Measurements from ENCODE around the gene ADAM8.
A peak's percentile ranks its signal among the peaks of the same experiment; 100 is the strongest.
"Not testable (repeated sequence)": the region's sequence is repeated elsewhere in the genome, so short reads cannot be mapped to it uniquely, and the experiment has no call there.

ADAM8 gene

DNA sequence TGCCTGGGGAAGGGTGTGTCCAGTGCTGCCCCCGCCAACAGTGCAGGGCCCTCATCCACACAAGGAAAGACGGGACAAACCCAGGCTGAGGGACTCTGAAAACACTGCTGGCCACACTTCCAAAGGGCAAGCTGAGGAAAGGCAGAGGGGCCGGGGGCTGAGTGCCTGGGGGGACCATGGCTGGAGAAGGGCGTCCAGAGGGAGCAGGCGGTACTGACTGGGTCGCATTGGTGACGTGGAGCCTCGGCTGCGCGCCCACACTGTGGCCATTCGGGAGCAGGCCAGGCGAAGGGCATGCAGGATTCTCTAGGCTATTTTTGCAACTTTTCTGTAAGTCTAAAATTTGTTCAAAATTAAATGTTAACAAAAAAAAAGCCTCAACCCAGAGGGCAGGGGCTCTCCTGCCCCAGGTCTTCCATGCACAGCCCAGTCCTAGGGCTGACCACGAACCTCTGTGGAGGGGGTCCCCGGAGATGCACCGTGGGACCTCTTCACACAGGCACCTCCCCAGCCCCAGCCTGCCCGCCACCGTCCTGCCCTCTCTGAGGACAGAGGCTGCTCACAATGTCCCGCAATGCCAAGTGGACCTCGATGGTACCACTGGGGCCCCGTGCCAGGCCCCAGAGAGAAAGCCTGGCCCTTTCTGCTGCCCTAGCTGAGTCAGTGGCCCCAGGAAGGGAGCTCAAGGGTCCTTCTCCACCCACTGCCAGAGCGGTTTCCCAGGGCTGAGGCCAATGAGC is 10.4 kb downstream of the ADAM8 start:
- DNase-seq, result no peak

DNA sequence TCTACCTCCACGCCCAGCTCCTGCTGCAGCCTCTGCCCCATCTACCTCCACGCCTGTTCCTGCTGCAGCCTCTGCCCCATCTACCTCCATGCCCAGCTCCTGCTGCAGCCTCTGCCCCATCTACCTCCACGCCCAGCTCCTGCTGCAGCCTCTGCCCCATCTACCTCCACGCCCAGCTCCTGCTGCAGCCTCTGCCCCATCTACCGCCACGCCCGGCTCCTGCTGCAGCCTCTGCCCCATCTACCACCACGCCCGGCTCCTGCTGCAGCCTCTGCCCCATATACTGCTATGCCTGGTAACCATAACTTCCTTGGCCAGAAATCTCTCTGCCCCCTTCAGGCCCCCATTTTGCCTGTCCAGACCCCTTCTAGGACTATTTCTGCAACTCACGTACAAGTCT is 11.6 kb downstream of the ADAM8 start:
- DNase-seq, result not testable (repeated sequence)

DNA sequence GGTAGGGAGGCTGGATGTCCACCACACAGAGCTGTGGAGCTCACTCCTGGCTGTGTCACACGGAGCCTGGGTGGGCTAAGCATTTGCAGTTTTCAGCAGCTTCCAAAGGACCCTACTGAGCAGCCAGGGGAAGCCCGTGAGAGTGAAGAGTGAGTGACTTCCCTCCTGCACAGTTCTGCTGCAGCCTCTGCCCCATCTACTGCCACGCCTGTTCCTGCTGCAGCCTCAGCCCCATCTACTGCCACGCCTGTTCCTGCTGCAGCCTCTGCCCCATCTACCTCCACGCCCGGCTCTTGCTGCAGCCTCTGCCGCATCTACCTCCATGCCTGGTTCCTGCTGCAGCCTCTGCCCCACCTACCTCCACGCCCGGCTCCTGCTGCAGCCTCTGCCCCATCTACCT is 12.2 kb downstream of the ADAM8 start:
- no peak for DNase-seq

DNA sequence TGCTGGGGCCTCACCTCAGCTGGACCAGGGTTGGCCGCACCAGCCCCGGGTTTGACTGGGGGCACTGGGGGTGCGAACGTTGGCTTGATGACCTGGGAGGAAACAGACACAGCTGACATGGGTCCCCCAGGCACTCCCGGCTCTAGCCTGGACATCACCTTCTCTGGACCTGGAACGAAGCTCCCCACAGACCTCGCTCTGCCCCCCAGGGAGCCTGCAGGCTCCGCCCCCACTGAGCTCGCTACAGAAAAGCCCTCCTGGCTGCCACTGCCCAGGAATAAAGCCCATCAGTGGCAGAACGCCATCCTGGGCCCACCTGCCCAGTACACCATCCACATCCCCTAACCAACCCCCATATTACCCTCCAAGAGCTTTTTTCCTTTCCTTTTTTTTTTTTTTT is 13.0 kb downstream of the ADAM8 start:
- DNase-seq, result no peak

DNA sequence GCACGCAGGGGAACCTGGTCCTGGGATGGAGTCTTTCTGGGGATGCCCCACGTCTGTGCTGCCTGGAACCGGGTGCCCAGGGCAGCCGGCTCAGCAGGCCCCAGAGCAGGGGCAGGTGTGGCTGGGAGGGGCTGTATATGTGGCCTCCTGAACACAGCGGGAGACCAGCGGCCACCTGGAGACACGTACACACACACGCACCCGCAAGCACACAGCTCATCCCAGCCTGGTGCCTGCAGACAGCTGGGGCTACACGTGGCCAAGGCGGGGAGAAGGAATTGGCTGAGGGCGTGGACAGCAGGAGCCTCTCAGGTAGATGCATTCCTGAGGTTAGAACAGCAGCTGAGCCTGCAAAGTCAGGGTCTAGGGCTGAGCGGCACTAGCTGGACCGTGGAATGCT is 14.0 kb downstream of the ADAM8 start:
- DNase-seq, result peak; percentile 28 to 57

DNA sequence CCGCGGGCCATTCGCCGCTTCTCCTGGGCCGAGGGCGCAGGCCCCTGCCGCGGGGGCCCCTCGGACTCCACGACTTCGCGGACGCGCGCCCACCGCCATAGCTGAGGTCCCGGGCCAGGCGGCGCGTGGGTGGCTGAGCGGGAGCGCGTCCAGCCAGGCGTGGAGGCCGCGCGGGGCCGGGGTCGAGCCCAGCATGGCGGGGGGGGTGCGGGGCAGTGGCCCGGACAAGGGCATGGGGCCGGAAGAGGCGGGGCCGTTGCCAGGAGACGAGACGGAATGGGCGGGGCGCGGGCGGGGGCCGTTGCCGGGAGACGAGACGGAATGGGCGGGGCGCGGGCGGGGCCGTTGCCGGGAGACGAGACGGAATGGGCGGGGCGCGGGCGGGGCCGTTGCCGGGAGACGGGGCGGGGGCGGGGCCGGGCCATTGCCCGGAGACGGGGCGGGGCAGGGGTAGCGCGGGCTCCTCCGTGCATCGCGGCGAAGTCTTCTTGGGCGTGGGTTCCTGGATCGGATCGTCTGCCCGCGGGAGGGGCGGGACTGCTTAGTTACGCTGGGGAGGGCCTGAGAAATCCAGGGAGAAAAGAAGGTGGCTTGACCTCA is 14.8 kb downstream of the ADAM8 start:
- DNase-seq, result peak; percentile 47 to 81

DNA sequence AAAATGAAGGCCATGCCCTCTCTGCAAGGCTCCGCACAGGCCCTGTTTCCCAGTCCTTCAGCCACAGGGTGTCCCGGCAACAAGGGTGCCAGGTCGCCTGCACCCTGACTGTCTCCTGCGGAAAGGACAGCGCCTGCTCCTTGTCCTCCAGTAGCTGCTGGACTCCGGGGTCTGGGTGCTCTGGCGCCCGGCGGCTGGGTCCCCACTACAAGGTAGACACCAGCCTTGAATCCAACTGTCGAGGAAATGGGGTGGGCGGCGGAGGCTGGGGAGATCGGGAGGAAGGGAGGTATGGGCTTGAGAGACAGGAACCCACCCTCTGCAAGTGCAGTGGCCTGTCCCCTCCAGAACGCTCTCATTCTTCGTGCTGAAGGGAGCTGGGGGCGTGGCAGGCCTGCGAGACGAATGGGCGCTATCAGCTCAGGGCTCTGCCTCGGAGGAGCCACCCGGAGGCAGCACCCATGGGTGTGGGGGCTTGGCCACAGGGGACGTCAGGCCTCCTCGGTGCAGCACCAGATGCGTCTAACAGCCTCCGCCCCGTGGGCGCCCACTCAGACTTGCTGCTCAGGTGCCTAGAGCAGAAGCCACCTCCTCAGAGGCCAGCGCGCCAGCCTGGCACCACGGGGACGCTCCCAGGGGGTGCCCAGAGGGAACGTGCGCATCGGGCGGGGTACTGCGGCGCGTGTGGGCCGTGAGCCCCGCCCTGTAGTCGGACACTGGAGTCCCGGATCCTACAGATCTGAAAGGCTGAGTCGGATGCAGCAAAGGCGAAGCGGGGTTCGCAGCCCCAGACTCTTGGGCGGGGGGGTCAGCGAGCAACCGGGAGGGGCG is 15.6 kb downstream of the ADAM8 start:
- peak; percentile 24 to 52 for DNase-seq

DNA sequence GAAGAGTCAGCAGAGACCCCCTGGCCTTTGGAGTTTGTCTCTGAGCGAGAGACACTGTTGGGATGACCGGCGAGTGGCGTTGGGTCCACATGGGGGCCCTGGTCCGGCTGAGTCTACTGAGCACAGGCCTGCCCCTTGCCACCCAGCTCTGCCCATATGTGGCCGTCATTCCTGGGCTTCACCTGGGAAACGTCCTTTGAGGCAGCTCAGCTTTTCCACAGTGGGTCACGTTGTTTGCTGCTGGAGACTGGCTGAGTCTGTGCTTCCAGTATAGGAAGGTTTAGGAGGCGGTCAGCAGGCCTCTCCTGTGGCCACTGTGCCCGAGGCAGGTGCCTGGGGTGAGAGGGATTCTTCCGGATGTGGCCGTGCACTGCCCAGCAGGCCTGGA is 17.1 kb downstream of the ADAM8 start:
- DNase-seq, result no peak

DNA sequence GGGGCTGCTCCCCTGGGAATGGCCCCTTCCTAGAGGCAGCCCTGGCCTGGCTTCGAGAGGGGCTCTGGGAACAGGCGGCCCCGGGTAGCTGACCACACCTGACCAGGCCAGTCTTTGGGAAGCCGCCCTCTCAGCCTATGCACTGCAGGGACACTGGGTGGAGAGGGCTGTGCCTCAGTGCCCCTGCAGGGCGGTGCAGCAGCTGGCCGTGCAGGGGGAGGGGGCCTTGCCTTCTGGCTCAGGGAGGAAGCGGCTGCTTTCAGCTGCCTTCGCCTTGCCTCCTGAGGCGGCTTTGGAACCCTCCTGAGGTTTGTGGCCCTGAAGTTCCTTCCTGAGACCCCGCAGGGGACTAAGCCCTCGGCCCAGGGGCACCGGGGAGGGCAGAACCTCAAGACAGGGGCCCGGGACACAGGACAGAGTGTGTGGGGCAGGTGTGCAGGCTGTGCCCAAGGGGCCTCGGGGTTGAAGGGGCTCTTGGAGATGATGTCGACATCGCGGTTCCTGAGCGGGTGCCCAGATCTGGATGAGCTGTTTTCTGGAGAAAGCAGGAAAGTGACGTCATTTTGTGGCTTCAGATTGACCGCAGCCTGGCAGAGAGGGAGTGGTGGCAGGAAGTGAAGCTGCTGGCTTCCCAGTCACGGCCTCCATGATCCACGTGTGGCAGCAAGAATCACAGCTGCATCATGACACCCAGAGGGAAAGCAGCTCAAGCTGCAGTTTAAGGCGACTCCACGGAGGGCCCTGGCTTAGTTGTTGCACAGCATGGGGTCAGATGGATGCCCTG is 17.7 kb downstream of the ADAM8 start:
- DNase-seq, result peak; percentile 15 to 27

DNA sequence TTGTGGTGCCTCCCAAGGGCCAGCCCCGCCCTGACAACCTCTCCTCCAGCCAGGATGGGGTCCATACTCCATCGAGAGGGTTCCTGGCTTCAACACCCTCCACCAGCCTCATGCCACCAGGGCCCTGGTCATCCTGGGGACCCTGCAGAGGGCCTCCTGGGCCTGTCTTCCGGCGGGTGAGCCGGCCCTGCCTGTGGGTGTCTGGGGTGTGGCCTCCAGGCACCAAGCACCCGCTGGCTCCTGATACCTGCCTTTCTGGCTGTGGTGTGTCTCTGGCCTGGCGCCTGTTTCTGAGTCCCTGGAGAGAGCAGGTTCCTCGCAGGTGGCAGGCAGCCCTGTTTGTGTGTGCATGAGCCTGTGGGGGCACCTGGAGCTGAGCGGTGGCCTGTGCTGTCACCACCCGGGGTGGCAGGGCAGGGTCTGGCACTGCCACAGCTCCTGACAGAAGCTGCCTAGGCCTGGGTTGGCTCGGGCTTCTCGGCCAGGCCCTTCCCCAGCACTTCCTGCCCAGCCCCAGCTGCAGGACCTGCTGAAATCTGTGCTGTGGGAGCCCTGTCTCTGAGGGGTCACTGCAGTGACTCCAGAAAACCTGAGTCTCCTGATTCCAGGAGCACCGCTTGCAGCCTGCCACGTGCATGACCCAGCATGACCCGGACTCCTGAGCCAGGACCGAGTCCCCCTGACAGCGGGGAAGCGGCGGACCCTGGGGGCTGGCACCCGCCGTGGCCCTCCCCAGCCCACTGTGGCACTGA is 18.4 kb downstream of the ADAM8 start:
- DNase-seq, result no peak

DNA sequence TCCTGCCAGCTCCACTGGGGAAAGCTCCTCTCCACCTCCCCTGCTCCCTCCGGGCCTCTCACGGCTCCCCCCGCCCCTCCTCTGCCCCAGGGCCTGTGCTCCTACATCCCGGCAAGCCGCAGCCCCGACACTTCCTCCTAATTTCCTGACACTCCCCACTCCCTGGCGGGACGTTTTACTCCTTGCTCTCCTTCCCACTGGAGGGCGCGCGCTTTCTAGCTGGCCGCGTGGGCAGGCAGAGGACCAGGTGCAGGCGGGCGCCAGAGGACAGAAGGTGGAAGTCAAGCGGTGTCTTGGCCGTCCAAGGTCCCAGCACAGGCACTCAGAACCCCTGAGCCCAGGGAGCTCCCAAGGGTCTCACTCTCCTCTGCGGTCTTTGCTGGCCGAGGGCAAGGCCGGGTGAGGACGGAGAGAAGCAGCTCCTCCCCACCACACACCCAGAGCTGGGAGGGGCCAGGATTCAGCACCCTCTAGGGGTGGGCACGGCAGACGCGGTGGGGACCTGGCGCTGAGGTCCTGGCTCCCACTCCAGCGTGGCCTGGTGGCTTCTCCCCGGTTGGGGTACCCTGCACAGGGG is 19.1 kb downstream of the ADAM8 start:
- no peak for DNase-seq

DNA sequence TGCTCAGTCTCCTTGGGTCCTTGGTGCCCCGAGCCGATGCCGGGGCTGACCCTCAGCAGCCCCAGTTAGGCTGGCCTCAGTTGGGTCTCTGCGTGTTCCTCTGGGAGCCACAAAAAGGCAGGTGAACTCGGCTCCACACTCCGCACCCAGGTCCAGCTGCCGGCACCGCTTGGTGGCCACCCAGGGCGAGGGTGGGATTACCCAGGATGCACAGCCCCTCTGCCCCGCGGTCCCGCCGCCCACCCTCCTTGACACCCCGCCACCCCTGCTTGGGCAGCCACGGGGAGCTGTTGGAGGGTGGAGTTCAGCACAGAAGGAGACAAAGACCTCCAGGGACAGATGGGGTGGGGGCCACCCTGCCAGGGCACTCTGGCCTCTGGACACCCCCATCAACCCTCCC is 21.3 kb downstream of the ADAM8 start:
- no peak for DNase-seq

DNA sequence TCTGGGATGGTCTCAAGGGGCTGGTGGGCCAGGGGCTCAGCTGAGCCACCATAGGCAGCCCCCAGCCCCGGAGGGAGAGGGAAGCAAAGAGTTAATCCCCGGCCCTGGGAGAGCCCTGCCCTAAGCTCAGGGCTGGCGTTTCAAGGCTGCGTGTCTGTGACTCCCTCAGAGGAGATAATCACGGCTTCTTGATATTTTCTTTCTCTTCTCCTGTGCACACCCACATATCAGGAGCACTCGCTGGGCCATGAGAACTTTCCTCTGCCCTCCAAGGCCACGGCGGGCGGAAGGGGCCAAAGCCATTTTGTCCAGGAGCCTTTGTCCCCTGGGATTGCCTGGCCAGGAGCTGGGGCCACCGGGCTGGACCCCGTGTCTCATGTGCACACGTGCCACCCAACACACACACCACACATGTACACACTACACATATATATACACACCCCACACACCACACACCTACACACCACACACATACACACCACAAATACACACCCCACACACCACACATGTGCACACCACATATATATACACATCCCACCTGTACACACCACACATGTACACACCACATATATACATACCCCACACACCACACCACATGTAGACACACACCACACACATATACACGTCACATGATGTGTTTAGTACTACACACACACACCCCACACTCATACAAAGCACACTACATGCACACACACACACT is 22.1 kb downstream of the ADAM8 start:
- DNase-seq, result no peak

DNA sequence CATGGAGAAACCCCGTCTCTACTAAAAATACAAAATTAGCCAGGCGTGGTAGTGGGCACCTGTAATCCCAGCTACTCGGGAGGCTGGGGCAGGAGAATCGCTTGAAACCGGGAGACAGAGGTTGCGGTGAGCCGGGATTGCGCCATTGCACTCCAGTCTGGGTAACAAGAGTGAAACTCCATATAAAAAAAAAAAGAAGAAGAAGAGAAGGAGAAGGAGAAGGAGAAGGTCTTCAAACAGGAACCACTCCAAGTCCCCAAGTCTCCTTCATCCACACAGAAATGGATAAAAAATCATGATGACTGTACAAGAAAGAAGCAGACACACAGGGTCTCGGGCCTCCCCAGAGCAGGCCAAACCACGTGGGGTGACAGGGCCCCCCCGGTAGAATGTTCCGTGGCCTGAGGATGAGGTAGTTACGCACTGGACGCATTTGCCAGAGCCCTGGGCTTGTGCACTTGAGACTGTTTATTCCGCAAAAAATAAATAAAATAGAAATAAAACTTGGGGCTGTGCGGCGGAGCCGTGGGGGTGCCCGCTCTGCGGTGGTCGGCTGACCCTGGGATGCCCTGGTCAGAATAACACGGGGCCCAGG is 23.2 kb downstream of the ADAM8 start:
- no peak for DNase-seq

DNA sequence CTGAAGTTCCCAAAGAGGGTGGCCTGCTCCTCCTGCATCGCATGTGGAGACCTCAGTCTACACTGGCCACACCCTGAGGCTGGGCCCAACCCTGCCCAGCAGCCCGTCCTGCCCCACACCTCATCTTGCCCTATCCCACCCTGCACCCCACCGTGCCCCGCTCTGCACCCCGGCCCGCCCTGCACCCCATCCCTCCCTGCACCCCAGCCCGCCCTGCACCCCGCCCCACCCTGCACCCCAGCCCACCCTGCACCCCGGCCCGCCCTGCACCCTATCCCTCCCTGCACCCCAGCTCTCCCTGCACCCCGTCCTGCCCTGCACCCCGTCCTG is 24.5 kb downstream of the ADAM8 start:
- DNase-seq, result no peak

DNA sequence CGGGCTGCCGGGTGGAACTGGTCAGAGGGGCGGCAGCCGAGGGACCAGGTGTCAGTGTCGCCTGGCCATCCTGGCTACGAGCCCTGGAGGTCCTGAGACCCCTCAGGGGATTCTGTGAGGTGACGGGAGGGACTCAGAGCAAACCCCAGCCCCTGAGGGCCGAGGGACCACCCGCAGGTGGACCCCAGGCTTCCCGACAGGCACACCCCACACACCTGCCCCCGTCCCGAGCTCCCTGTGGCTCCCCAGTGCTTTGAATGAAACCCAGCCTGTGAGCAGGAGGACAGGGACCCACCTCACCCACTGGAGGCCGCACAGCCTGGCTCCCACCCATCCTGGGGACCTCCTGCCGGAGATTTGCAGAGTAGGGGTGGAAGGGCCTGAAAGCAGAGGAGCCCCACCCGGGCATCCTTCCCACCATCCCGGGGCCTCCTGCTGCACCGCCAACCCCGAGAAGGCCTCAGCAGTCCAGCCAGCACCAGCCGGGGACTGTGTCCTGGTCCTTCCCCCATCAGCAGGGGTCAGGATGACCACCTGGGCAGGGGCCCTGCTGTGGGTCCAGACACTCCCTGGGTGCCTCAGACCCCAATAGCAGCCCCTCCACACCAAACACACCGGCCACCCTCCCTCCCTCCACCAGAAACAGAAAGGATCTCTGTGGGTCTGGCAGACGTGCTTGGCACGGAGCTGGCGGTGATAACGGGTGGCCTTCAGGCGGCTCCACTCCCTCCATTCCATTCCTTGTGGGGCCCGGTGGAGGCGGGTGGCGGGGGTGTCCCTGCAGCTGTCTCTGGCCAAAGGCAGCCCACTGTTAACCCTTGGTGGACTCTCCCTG is 25.1 kb downstream of the ADAM8 start:
- DNase-seq, result no peak

DNA sequence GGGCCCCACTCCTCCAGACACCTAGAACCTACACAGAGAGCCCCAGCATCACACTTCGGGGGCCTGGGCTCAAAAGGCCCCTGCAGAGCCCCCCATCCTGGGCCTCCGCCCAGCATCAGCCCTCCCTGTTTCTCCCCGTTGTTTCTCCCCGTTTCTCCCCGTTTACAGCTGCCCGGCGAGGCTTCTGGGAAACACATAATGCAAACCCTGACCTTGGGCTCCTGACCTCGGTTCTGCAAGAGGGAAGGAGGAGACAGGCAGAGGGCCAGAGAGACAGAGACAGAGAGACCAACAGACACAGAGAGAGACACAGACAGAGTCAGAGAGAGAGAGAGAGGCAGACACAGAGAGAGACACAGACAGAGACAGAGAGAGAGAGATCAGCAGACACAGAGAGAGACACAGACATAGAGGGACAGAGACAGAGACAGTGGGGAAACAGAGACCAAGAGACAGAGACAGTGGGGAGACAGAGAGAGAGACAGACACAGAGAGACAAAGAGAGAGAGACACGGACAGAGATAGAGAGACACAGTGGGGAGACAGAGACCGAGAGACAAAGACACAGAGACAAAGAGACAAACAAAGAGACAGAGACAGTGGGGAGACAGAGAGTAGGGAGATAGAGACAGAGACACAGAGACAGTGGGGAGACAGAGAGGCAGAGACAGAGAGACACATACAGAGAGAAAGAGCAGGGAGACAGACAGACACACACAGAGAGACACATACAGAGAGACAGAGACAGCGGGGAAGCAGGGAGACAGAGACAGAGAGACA is 26.5 kb downstream of the ADAM8 start:
- DNase-seq, result no peak

DNA sequence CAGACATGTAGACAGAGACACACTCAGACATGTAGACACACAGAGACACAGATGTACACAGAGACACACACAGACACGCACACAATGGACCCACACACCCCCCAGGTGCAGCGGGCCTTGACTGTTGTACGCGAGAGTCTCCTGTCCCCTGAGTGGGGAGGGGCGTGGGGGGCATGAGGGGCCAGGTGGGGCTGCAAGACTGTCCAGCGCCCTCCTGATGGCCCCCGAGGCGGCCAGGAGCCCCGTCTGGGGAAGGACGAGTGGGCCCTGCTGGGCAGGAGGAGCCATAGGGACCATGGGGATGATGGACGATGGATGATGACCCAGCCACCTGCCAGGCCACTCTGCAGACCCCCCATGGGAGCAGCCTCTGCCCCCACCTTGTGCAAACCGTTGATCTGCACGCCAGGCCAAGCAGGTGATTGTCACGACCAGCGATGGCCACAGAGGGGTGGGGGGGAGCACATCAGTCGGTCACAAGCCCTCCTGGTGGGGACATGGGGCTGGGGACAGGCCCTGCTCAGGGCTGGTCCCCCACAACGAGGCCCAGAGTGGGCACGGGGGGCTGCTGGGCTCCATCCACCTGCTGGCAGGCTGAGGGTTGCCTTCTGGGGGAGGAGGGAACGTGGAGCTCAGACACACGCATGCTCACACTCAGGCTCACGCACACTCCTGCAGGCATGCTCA is 27.4 kb downstream of the ADAM8 start:
- DNase-seq, result no peak

DNA sequence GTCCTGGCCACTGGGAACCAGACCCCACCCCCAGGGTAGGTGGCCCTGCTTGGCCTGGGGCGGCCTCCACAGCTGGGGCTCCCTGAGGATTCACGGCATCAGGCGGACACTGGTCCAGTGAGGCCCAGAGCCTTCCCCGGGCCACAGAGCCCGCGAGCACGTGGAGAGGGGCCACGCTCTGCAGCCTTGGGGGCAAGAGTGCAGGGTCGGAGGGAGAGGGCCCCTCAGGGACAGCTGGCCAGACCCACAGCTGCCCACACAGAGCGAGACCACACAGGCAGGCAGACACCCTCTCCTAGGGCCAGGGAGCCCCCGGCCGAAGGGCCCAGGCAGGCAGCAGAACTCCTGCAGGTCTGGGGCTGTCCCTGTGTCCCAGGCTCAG is 28.3 kb downstream of the ADAM8 start:
- DNase-seq, result no peak
